Measurements from ENCODE around the gene GAA.

DNA sequence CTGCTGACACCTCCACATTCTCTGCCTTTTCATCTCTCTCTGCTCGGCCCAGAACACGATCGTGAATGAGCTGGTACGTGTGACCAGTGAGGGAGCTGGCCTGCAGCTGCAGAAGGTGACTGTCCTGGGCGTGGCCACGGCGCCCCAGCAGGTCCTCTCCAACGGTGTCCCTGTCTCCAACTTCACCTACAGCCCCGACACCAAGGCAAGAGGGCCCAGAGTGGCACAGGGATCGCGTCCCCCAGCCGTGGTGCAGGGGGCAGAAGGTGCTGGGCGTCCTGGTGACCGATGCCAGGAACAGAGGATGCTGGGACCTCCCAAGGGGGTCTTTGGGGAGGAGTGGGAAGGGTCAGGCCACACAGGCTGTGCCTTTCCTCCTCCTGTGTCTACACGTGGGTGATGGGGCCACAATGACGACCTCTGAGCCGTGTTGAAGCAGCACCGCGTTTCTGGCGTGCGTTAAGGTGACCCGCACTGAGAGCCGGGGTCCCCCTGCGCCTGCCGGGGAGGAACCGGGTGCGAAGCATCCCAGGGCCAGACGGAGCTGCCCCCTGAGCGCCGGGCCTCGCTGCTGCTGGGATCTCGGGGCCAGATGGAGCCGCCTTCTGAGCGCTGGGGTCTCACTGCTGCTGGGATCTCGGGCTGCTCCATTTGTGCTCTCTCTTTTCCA lies 17.4 kb downstream of the GAA start:
- TF ChIP-seq, protein P1, sequence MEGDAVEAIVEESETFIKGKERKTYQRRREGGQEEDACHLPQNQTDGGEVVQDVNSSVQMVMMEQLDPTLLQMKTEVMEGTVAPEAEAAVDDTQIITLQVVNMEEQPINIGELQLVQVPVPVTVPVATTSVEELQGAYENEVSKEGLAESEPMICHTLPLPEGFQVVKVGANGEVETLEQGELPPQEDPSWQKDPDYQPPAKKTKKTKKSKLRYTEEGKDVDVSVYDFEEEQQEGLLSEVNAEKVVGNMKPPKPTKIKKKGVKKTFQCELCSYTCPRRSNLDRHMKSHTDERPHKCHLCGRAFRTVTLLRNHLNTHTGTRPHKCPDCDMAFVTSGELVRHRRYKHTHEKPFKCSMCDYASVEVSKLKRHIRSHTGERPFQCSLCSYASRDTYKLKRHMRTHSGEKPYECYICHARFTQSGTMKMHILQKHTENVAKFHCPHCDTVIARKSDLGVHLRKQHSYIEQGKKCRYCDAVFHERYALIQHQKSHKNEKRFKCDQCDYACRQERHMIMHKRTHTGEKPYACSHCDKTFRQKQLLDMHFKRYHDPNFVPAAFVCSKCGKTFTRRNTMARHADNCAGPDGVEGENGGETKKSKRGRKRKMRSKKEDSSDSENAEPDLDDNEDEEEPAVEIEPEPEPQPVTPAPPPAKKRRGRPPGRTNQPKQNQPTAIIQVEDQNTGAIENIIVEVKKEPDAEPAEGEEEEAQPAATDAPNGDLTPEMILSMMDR (IDR thresholded peaks at IDR 0.05; ENCODE audit: insufficient read depth, low read depth, low read length), result no peak
- no peak for TF ChIP-seq EZH2 (IDR thresholded peaks at IDR 0.05; ENCODE audit: insufficient read depth, low read length)
